HCT116 (cell line): ENCODE measurements around the gene FGGY. TPM values are rescaled to one million over a fixed set of nuclear protein-coding genes. Genes with fewer than 3 reads are reported as not detected.

Experiments
- ATAC-seq: fragments of 200-7000 bp; cut with Tn5 transposase; 2 replicates; pipeline ENCODE4 v1.9.1; 2020; ENCODE audit warnings: mild to moderate bottlenecking, moderate library complexity
- BruUV-seq: library from RNA; stranded (reverse); fragments of 400-500 nt; replicated peaks from 2 replicates; lab custom pipeline; 2021; lab: Mats Ljungman, UMichigan
- CTCF ChIA-PET: fragments of 300-600 bp; sonication (Branson Sonifier 250); formaldehyde crosslinking; loops from one replicate; lab custom pipeline; 2021; ENCODE audit warnings: antibody characterized with exemption; lab: Charles Lee
- POLR2A ChIA-PET: fragments of 300-600, 350-600 bp; sonication (Branson Sonifier 250); formaldehyde crosslinking; loops from one replicate; lab custom pipeline; 2021; ENCODE audit warnings: antibody characterized with exemption; lab: Charles Lee
- RAD21 ChIA-PET, 2 experiments: fragments of 300-600 bp; sonication (Branson Sonifier 250); formaldehyde crosslinking; loops; one replicate each; lab custom pipeline; 2023; ENCODE audit warnings: low total read pairs in 2 of 2; ENCODE audit not compliant: uncharacterized antibody in 2 of 2, unreplicated experiment in 2 of 2, low non-redundant PET in 1 of 2; lab: Charles Lee
- DNase-seq: peaks from one replicate; pipeline ENCODE4 v3.0.0-alpha.2; 2010; ENCODE audit warnings: low read depth, low spot score
- H2AFZ ChIP-seq: fragments of 200-600 bp; shearing (Covaris generic), sonication (generic); 2 replicates; pipeline ENCODE4 v1.6.1; 2017; ENCODE audit warnings: low read depth, mixed run types, mixed read lengths, antibody characterized with exemption, low read length; ENCODE audit not compliant: poor library complexity, severe bottlenecking
- H3K27ac ChIP-seq: 2 replicates; pipeline ENCODE4 v1.5.1; 2012; ENCODE audit warnings: low read depth, low read length
- H3K27me3 ChIP-seq: fragments of 200-600 bp; sonication (generic); 2 replicates; pipeline ENCODE4 v1.6.1; 2016; ENCODE audit warnings: mixed run types, low read length, mixed read lengths; ENCODE audit not compliant: insufficient read depth
- H3K36me3 ChIP-seq, 2 experiments: fragments of 200-500 bp in 1 of 2; fragments of 200-600 bp in 1 of 2; sonication (Bioruptor generic) in 1 of 2; sonication (generic) in 1 of 2; 2 replicates each; pipeline versions ENCODE4 v1.5.1 to v1.6.1; 2014 to 2016; ENCODE audit warnings: low read length in 2 of 2, inconsistent platforms in 1 of 2, mixed read lengths in 1 of 2, mixed run types in 1 of 2; ENCODE audit not compliant: insufficient read depth in 2 of 2, control insufficient read depth in 1 of 2
- H3K4me1 ChIP-seq, 2 experiments: fragments of 200-600 bp in 1 of 2; sonication (generic) in 1 of 2; 2 replicates each; pipeline versions ENCODE4 v1.5.1 to v1.6.1; 2012 to 2017; ENCODE audit warnings: low read length in 2 of 2, inconsistent platforms in 1 of 2, mild to moderate bottlenecking in 1 of 2, mixed read lengths in 1 of 2, mixed run types in 1 of 2, moderate library complexity in 1 of 2; ENCODE audit not compliant: insufficient read depth in 2 of 2, control insufficient read depth in 1 of 2
- H3K4me2 ChIP-seq: fragments of 200-600 bp; sonication (generic); 2 replicates; pipeline ENCODE4 v1.6.1; 2017; ENCODE audit warnings: mixed run types, low read length, mixed read lengths
- H3K4me3 ChIP-seq, 2 experiments: fragments of 200-600 bp in 1 of 2; sonication (generic) in 1 of 2; replicated peaks in 1 of 2; 2 replicates each; pipeline ENCODE4 v1.5.1; 2011 to 2016; ENCODE audit warnings: low read length in 2 of 2, control low read depth in 1 of 2, low read depth in 1 of 2, mild to moderate bottlenecking in 1 of 2, mixed read lengths in 1 of 2, mixed run types in 1 of 2
- H3K79me2 ChIP-seq: fragments of 200-600 bp; sonication (generic); 2 replicates; pipeline ENCODE4 v1.6.1; 2017; ENCODE audit warnings: mild to moderate bottlenecking, mixed run types, low read length, moderate library complexity, mixed read lengths; ENCODE audit not compliant: insufficient read depth
- H3K9ac ChIP-seq: fragments of 200-600 bp; sonication (generic); 2 replicates; pipeline ENCODE4 v1.6.1; 2016; ENCODE audit warnings: low read length, mixed read lengths
- H3K9me2 ChIP-seq: fragments of 200-600 bp; sonication (generic), shearing (Covaris generic); 2 replicates; pipeline ENCODE4 v1.6.1; 2017; ENCODE audit warnings: mixed run types, mild to moderate bottlenecking, moderate library complexity; ENCODE audit not compliant: insufficient read depth
- H3K9me3 ChIP-seq, 2 experiments: fragments of 200-500 bp in 1 of 2; fragments of 200-600 bp in 1 of 2; sonication (Bioruptor generic) in 1 of 2; sonication (generic) in 1 of 2; 2 replicates each; pipeline ENCODE4 v1.6.1; 2014 to 2017; ENCODE audit warnings: low read length in 2 of 2, mixed read lengths in 2 of 2, inconsistent platforms in 1 of 2, low read depth in 1 of 2, mild to moderate bottlenecking in 1 of 2, mixed run types in 1 of 2, moderate library complexity in 1 of 2; ENCODE audit not compliant: control insufficient read depth in 1 of 2, insufficient read depth in 1 of 2
- H4K20me1 ChIP-seq: fragments of 200-600 bp; sonication (generic), shearing (Covaris generic); 2 replicates; pipeline ENCODE4 v1.6.1; 2017; ENCODE audit warnings: mixed run types, mild to moderate bottlenecking, moderate library complexity; ENCODE audit not compliant: insufficient read depth
- ATF3 ChIP-seq: IDR thresholded peaks from 2 replicates; pipeline ENCODE4 v1.6.1; 2012
- CBX3 ChIP-seq: IDR thresholded peaks from 2 replicates; pipeline ENCODE4 v1.6.1; 2012; ENCODE audit warnings: low read depth
- CEBPB ChIP-seq: IDR thresholded peaks from 2 replicates; pipeline ENCODE4 v1.6.1; 2012; ENCODE audit warnings: low read depth
- EGR1 ChIP-seq: IDR thresholded peaks from 2 replicates; pipeline ENCODE4 v1.6.1; 2012; ENCODE audit warnings: low read depth
- ELF1 ChIP-seq: IDR thresholded peaks from 2 replicates; pipeline ENCODE4 v1.6.1; 2012; ENCODE audit warnings: low read depth, borderline replicate concordance
- EZH2 ChIP-seq: fragments of 200-600 bp; sonication (generic); IDR thresholded peaks from 2 replicates; pipeline ENCODE4 v1.6.1; 2017; ENCODE audit warnings: antibody characterized with exemption, mixed run types
- EZH2phosphoT487 ChIP-seq: fragments of 200-600 bp; IDR thresholded peaks from 2 replicates; pipeline ENCODE4 v1.6.1; 2018; ENCODE audit warnings: antibody characterized with exemption, borderline replicate concordance
- JUND ChIP-seq: IDR thresholded peaks from 2 replicates; pipeline ENCODE4 v1.6.1; 2012
- MAX ChIP-seq: IDR thresholded peaks from 2 replicates; pipeline ENCODE4 v1.6.1; 2012
- POLR2A ChIP-seq: IDR thresholded peaks from 2 replicates; pipeline ENCODE4 v1.7.0; 2011; ENCODE audit warnings: borderline replicate concordance; ENCODE audit not compliant: insufficient read depth, insufficient read length; ENCODE audit errors: extremely low read depth
- POLR2AphosphoS5 ChIP-seq: IDR thresholded peaks from 2 replicates; pipeline ENCODE4 v1.6.1; 2011; ENCODE audit warnings: mild to moderate bottlenecking, low read depth, low read length, moderate library complexity
- RAD21 ChIP-seq: IDR thresholded peaks from 2 replicates; pipeline ENCODE4 v1.6.1; 2012; ENCODE audit warnings: low read depth, mild to moderate bottlenecking
- SIN3A ChIP-seq: IDR thresholded peaks from 2 replicates; pipeline ENCODE4 v1.6.1; 2012; ENCODE audit warnings: low read depth
- TCF7L2 ChIP-seq: IDR thresholded peaks from 2 replicates; pipeline ENCODE4 v1.7.0; 2011; ENCODE audit warnings: borderline replicate concordance, inconsistent platforms; ENCODE audit not compliant: insufficient read depth, insufficient read length; ENCODE audit errors: extremely low read depth
- YY1 ChIP-seq: IDR thresholded peaks from 2 replicates; pipeline ENCODE4 v1.6.1; 2011; ENCODE audit warnings: low read length, low read depth, moderate library complexity, mild to moderate bottlenecking; ENCODE audit not compliant: insufficient replicate concordance; ENCODE audit errors: extremely low read depth
- ZFX ChIP-seq: fragments of 450-650 bp; IDR thresholded peaks from 2 replicates; pipeline ENCODE4 v1.6.1; 2017
- intact Hi-C: fragments of 100-400 bp; cut with micrococcal nuclease; formaldehyde crosslinking; loops from 2 replicates; pipeline ENCODE4 v1.10.0; 2022
- total RNA-seq: library from RNA; stranded (reverse); gene quantifications from one replicate; pipeline ENCODE4 v1.2.1, GENCODE V29; 2021; ENCODE audit not compliant: unreplicated experiment
- TF ChIP-seq, protein P1 (sequence below), 3 experiments: fragments of 200-600 bp in 1 of 3; sonication (generic) in 1 of 3; IDR thresholded peaks in 2 of 3; conservative IDR thresholded peaks in 1 of 3; 2 replicates each; pipeline ENCODE4 v1.5.1; 2012 to 2017; ENCODE audit warnings: low read depth in 2 of 3, low read length in 2 of 3, antibody characterized with exemption in 1 of 3, borderline replicate concordance in 1 of 3, control low read depth in 1 of 3, mild to moderate bottlenecking in 1 of 3, mixed read lengths in 1 of 3, mixed run types in 1 of 3, moderate library complexity in 1 of 3; ENCODE audit not compliant: insufficient read depth in 1 of 3
- TF ChIP-seq, protein P2 (sequence below): IDR thresholded peaks from 2 replicates; pipeline ENCODE4 v1.6.1; 2012; ENCODE audit warnings: low read depth

FGGY gene
- total RNA-seq, 1 experiment from 2014 or later, result 10.6 TPM

GRCh38 chr1:59359325-59359724 lies 62.4 kb downstream of the FGGY start:
- TF ChIP-seq TCF7L2, result no peak
- TF ChIP-seq EZH2phosphoT487, result no peak
- TF ChIP-seq, protein P1, sequence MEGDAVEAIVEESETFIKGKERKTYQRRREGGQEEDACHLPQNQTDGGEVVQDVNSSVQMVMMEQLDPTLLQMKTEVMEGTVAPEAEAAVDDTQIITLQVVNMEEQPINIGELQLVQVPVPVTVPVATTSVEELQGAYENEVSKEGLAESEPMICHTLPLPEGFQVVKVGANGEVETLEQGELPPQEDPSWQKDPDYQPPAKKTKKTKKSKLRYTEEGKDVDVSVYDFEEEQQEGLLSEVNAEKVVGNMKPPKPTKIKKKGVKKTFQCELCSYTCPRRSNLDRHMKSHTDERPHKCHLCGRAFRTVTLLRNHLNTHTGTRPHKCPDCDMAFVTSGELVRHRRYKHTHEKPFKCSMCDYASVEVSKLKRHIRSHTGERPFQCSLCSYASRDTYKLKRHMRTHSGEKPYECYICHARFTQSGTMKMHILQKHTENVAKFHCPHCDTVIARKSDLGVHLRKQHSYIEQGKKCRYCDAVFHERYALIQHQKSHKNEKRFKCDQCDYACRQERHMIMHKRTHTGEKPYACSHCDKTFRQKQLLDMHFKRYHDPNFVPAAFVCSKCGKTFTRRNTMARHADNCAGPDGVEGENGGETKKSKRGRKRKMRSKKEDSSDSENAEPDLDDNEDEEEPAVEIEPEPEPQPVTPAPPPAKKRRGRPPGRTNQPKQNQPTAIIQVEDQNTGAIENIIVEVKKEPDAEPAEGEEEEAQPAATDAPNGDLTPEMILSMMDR (IDR thresholded peaks at IDR 0.05 in 2 of 3, conservative IDR thresholded peaks at IDR 0.05 in 1 of 3; ENCODE audit: borderline replicate concordance in 1 of 3, insufficient read depth in 1 of 3, low read depth in 2 of 3, low read length in 2 of 3), result no peak
- TF ChIP-seq, protein P2, sequence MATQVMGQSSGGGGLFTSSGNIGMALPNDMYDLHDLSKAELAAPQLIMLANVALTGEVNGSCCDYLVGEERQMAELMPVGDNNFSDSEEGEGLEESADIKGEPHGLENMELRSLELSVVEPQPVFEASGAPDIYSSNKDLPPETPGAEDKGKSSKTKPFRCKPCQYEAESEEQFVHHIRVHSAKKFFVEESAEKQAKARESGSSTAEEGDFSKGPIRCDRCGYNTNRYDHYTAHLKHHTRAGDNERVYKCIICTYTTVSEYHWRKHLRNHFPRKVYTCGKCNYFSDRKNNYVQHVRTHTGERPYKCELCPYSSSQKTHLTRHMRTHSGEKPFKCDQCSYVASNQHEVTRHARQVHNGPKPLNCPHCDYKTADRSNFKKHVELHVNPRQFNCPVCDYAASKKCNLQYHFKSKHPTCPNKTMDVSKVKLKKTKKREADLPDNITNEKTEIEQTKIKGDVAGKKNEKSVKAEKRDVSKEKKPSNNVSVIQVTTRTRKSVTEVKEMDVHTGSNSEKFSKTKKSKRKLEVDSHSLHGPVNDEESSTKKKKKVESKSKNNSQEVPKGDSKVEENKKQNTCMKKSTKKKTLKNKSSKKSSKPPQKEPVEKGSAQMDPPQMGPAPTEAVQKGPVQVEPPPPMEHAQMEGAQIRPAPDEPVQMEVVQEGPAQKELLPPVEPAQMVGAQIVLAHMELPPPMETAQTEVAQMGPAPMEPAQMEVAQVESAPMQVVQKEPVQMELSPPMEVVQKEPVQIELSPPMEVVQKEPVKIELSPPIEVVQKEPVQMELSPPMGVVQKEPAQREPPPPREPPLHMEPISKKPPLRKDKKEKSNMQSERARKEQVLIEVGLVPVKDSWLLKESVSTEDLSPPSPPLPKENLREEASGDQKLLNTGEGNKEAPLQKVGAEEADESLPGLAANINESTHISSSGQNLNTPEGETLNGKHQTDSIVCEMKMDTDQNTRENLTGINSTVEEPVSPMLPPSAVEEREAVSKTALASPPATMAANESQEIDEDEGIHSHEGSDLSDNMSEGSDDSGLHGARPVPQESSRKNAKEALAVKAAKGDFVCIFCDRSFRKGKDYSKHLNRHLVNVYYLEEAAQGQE, result no peak
- TF ChIP-seq EZH2, result no peak
- TF ChIP-seq CEBPB, result no peak
- TF ChIP-seq SIN3A, result no peak
- no peak for TF ChIP-seq JUND
- TF ChIP-seq YY1, result no peak
- TF ChIP-seq EGR1, result no peak
- no peak for TF ChIP-seq ELF1
- no peak for TF ChIP-seq POLR2A
- TF ChIP-seq MAX, result no peak
- TF ChIP-seq ATF3, result no peak
- no peak for TF ChIP-seq ZFX
- no peak for TF ChIP-seq POLR2AphosphoS5
- TF ChIP-seq CBX3, result no peak
- TF ChIP-seq RAD21, result no peak
- no peaks in the 10 kb centered on the region for H4K20me1 ChIP-seq
- ChIA-PET RAD21 (no interaction called here), POLR2A (no interaction called here), CTCF (no interaction called here)
- H3K4me1 ChIP-seq, result peaks cover 0 to 4% of the 10 kb centered on the region in 2 experiments; a peak in 1 of 4 replicates
- H2AFZ ChIP-seq, result no peak overlapping the region
- no peak overlapping the region for H3K4me3 ChIP-seq
- no peak overlapping the region for H3K4me2 ChIP-seq
- DNase-seq (no peak), ATAC-seq (no peak)
- H3K36me3 ChIP-seq, result no peaks in the 10 kb centered on the region
- H3K9me3 ChIP-seq, result no peaks in the 10 kb centered on the region
- H3K9ac ChIP-seq, result no peak overlapping the region
- no peaks in the 10 kb centered on the region for H3K9me2 ChIP-seq
- H3K79me2 ChIP-seq, result no peaks in the 10 kb centered on the region
- intact Hi-C loops, result no loop called here
- H3K27me3 ChIP-seq, result no peaks in the 10 kb centered on the region
- no TSS peak for BruUV-seq
- no peak overlapping the region for H3K27ac ChIP-seq
